ENCODE measurements around the gene PLAAT4. TPM values are rescaled to one million over a fixed set of nuclear protein-coding genes. Genes with fewer than 3 reads are reported as not detected.
A peak's percentile ranks its signal among the peaks of the same experiment; 100 is the strongest.
"Not testable (repeated sequence)": the region's sequence is repeated elsewhere in the genome, so short reads cannot be mapped to it uniquely, and the experiment has no call there.

Gene PLAAT4
- total RNA-seq, 1 experiment from 2014 or later: 73.6 TPM

GRCh38 chr11:63567044-63567840 lies 30.6 kb downstream of the PLAAT4 start:
- DNase-seq (ENCODE audit: low spot score): peak; percentile 94

GRCh38 chr11:63569570-63569969 lies 33.0 kb downstream of the PLAAT4 start:
- DNase-seq (ENCODE audit: low spot score): no peak

- DNase-seq (ENCODE audit: low spot score): no peak
These were observed 35.5 kb downstream of the PLAAT4 start for GRCh38 chr11:63572026-63572688.

- DNase-seq (ENCODE audit: low spot score): peak; percentile 82
These were observed 37.6 kb downstream of the PLAAT4 start for GRCh38 chr11:63573881-63574855.

GRCh38 chr11:63574856-63575602 lies 38.4 kb downstream of the PLAAT4 start:
- DNase-seq (ENCODE audit: low spot score): peak; percentile 76

- not testable (repeated sequence) for DNase-seq (ENCODE audit: low spot score)
These were observed 42.3 kb downstream of the PLAAT4 start for GRCh38 chr11:63578882-63579281.

- peak; percentile 65 for DNase-seq (ENCODE audit: low spot score)
These were observed 44.6 kb downstream of the PLAAT4 start for GRCh38 chr11:63581224-63581623.

- DNase-seq (ENCODE audit: low spot score): no peak
These were observed 46.7 kb downstream of the PLAAT4 start for GRCh38 chr11:63583357-63583677.

- no peak for DNase-seq (ENCODE audit: low spot score)
These were observed 50.0 kb downstream of the PLAAT4 start for GRCh38 chr11:63586451-63587166.

- DNase-seq (ENCODE audit: low spot score): no peak
These were observed 52.4 kb downstream of the PLAAT4 start for GRCh38 chr11:63589000-63589399.

GRCh38 chr11:63590024-63590788 lies 53.6 kb downstream of the PLAAT4 start:
- no peak for DNase-seq (ENCODE audit: low spot score)

- DNase-seq (ENCODE audit: low spot score): peak; percentile 80
These were observed 56.4 kb downstream of the PLAAT4 start for GRCh38 chr11:63592975-63593395.

- DNase-seq (ENCODE audit: low spot score): no peak
These were observed 58.7 kb downstream of the PLAAT4 start for GRCh38 chr11:63595296-63595695.

Other genes starting within 250 kb of the PLAAT4 start
- gene SLC22A9, start 167.0 kb upstream of the PLAAT4 start, total RNA-seq (2014; rRNA removed; shearing (Covaris generic)): 0.18 and 0.43 TPM in 2 replicates
- 0.21 and 0.79 TPM in 2 replicates for gene PLAAT5, start 45.6 kb upstream of the PLAAT4 start, total RNA-seq (2014; rRNA removed; shearing (Covaris generic))
- gene LGALS12, start 30.7 kb upstream of the PLAAT4 start, total RNA-seq (2014; rRNA removed; shearing (Covaris generic)): not detected in 2 replicates
- gene PLAAT2, start 26.6 kb downstream of the PLAAT4 start, total RNA-seq (2014; rRNA removed; shearing (Covaris generic)): 0.57 and 4.2 TPM in 2 replicates
- 324 and 325 TPM in 2 replicates for gene PLAAT3, start 77.6 kb downstream of the PLAAT4 start, total RNA-seq (2014; rRNA removed; shearing (Covaris generic))
- gene ATL3, start 134.6 kb downstream of the PLAAT4 start, total RNA-seq (2014; rRNA removed; shearing (Covaris generic)): 25.7 and 29.2 TPM in 2 replicates
- 84.2 and 89.2 TPM in 2 replicates for gene RTN3, start 144.7 kb downstream of the PLAAT4 start, total RNA-seq (2014; rRNA removed; shearing (Covaris generic))
- 22.1 and 35.2 TPM in 2 replicates for gene ZFTA, start 232.0 kb downstream of the PLAAT4 start, total RNA-seq (2014; rRNA removed; shearing (Covaris generic))

Measured in HT-29 (cell line).